SK-N-SH (cell line): Measurements from ENCODE around the gene RILPL1. TPM values are rescaled to one million over a fixed set of nuclear protein-coding genes. Genes with fewer than 3 reads are reported as not detected.
"Not testable (repeated sequence)": the region's sequence is repeated elsewhere in the genome, so short reads cannot be mapped to it uniquely, and the experiment has no call there.

Experiments used
- CTCF ChIA-PET: fragments of 300-600, 350-600 bp; formaldehyde crosslinking; extraction: SDS; loops from one replicate; lab custom pipeline; 2021; lab: Yijun Ruan, JAX
- POLR2A ChIA-PET: fragments of 350-600 bp; sonication (Branson Sonifier 250); formaldehyde crosslinking; extraction: SDS; loops from one replicate; lab custom pipeline; 2020; ENCODE audit warnings: antibody characterized with exemption, inconsistent platforms; lab: Yijun Ruan, JAX
- DNase-seq: peaks from one replicate; pipeline ENCODE4 v3.0.0; 2012
- H2AFZ ChIP-seq: fragments of 200-600 bp; sonication (generic); 2 replicates; pipeline ENCODE4 v1.8.1; 2016; ENCODE audit warnings: antibody characterized with exemption, mild to moderate bottlenecking, low read depth
- H3F3A ChIP-seq: fragments of 200-600 bp; sonication (generic); replicated peaks from 2 replicates; pipeline ENCODE3; 2016; ENCODE audit warnings: antibody characterized with exemption, mild to moderate bottlenecking; ENCODE audit not compliant: insufficient read depth
- H3K27ac ChIP-seq, 2 experiments: fragments of 200-500 bp in 1 of 2; fragments of 200-600 bp in 1 of 2; sonication (Bioruptor generic) in 1 of 2; sonication (generic), shearing (Covaris generic) in 1 of 2; 2 replicates each; pipeline versions ENCODE4 v1.5.1 to v1.6.1; 2014 to 2016; ENCODE audit warnings: low read depth in 2 of 2, inconsistent platforms in 1 of 2, low read length in 1 of 2, mild to moderate bottlenecking in 1 of 2, mixed read lengths in 1 of 2
- H3K27me3 ChIP-seq: fragments of 200-600 bp; sonication (generic), shearing (Covaris generic); 2 replicates; pipeline ENCODE4 v1.6.1; 2016; ENCODE audit warnings: mixed run types; ENCODE audit not compliant: insufficient read depth
- H3K36me3 ChIP-seq, 2 experiments: fragments of 200-500 bp in 1 of 2; fragments of 200-600 bp in 1 of 2; sonication (Bioruptor generic) in 1 of 2; sonication (generic) in 1 of 2; replicated peaks in 1 of 2; 2 replicates each; pipeline versions ENCODE3 to v1.5.1; 2014 to 2016; ENCODE audit warnings: low read length in 1 of 2, mild to moderate bottlenecking in 1 of 2; ENCODE audit not compliant: insufficient read depth in 2 of 2, control insufficient read depth in 1 of 2
- H3K4me1 ChIP-seq, 2 experiments: fragments of 200-500 bp in 1 of 2; fragments of 200-600 bp in 1 of 2; sonication (Bioruptor generic) in 1 of 2; sonication (generic), shearing (Covaris generic) in 1 of 2; 2 replicates each; pipeline versions ENCODE4 v1.5.1 to v1.6.1; 2014 to 2016; ENCODE audit warnings: low read depth in 1 of 2, low read length in 1 of 2, mixed run types in 1 of 2; ENCODE audit not compliant: insufficient read depth in 2 of 2, control insufficient read depth in 1 of 2
- H3K4me2 ChIP-seq: fragments of 200-600 bp; sonication (generic), shearing (Covaris generic); 2 replicates; pipeline ENCODE4 v1.6.1; 2017; ENCODE audit warnings: mixed run types
- H3K4me3 ChIP-seq, 2 experiments: fragments of 200-500 bp in 1 of 2; fragments of 200-600 bp in 1 of 2; sonication (Bioruptor generic) in 1 of 2; sonication (generic), shearing (Covaris generic) in 1 of 2; 2 replicates each; pipeline versions ENCODE4 v1.5.1 to v1.8.1; 2014 to 2016; ENCODE audit warnings: low read depth in 2 of 2, inconsistent platforms in 1 of 2, low read length in 1 of 2, mild to moderate bottlenecking in 1 of 2, mixed read lengths in 1 of 2, moderate library complexity in 1 of 2
- H3K79me2 ChIP-seq: fragments of 200-600 bp; sonication (generic); 2 replicates; pipeline ENCODE4 v1.8.1; 2017; ENCODE audit warnings: mild to moderate bottlenecking; ENCODE audit not compliant: insufficient read depth
- H3K9ac ChIP-seq: fragments of 200-600 bp; sonication (generic); 2 replicates; pipeline ENCODE4 v1.6.1; 2017; ENCODE audit warnings: mixed run types
- H3K9me2 ChIP-seq: fragments of 200-600 bp; sonication (generic); 2 replicates; pipeline ENCODE4 v1.6.1; 2017; ENCODE audit warnings: mixed run types
- H3K9me3 ChIP-seq: fragments of 200-600 bp; sonication (generic); 2 replicates; pipeline ENCODE4 v1.6.1; 2017; ENCODE audit warnings: mixed run types, mild to moderate bottlenecking, moderate library complexity
- H4K20me1 ChIP-seq: fragments of 200-600 bp; sonication (generic); 2 replicates; pipeline ENCODE4 v1.6.1; 2017; ENCODE audit warnings: mild to moderate bottlenecking, mixed run types; ENCODE audit not compliant: insufficient read depth
- ELF1 ChIP-seq: IDR thresholded peaks from 2 replicates; pipeline ENCODE4 v1.4.0; 2012
- FOSL2 ChIP-seq: IDR thresholded peaks from 2 replicates; pipeline ENCODE4 v1.4.0; 2012; ENCODE audit warnings: low read depth, mild to moderate bottlenecking, moderate library complexity, borderline replicate concordance
- GABPA ChIP-seq: IDR thresholded peaks from 2 replicates; pipeline ENCODE4 v1.4.0; 2012; ENCODE audit warnings: low read depth, mild to moderate bottlenecking
- GATA2 ChIP-seq: sonication (generic); formaldehyde crosslinking; IDR thresholded peaks from 2 replicates; pipeline ENCODE4 v1.5.0; 2020; ENCODE audit warnings: mild to moderate bottlenecking, missing genetic modification reagents
- MEF2A ChIP-seq: IDR thresholded peaks from 2 replicates; pipeline ENCODE4 v1.4.0; 2012; ENCODE audit warnings: low read depth, borderline replicate concordance
- NRF1 ChIP-seq: IDR thresholded peaks from 2 replicates; pipeline ENCODE4 v1.6.1; 2012; ENCODE audit warnings: low read depth, mild to moderate bottlenecking, low read length
- POLR2AphosphoS5 ChIP-seq: IDR thresholded peaks from 2 replicates; pipeline ENCODE4 v1.6.1; 2012; ENCODE audit warnings: low read depth, low read length
- RFX5 ChIP-seq: IDR thresholded peaks from 2 replicates; pipeline ENCODE4 v1.6.1; 2012; ENCODE audit warnings: mild to moderate bottlenecking, improper control_type of control experiment, low read length
- RXRA ChIP-seq: IDR thresholded peaks from 2 replicates; pipeline ENCODE4 v1.4.0; 2012; ENCODE audit warnings: low read depth, mild to moderate bottlenecking, borderline replicate concordance
- SMC3 ChIP-seq: IDR thresholded peaks from 2 replicates; pipeline ENCODE4 v1.6.1; 2012; ENCODE audit warnings: low read depth, low read length, improper control_type of control experiment
- TAF1 ChIP-seq: IDR thresholded peaks from 2 replicates; pipeline ENCODE4 v1.6.1; 2012; ENCODE audit warnings: low read depth, mild to moderate bottlenecking, low read length, moderate library complexity, borderline replicate concordance
- TEAD4 ChIP-seq: IDR thresholded peaks from 2 replicates; pipeline ENCODE4 v1.4.0; 2012; ENCODE audit warnings: mild to moderate bottlenecking, borderline replicate concordance; ENCODE audit not compliant: insufficient read depth
- WGBS: methylation state at CpG from one replicate; pipeline ENCODE4 v1.1.6; 2017; ENCODE audit warnings: low lambda C conversion rate; 5-methylcytosine and 5-hydroxymethylcytosine counted together
- polyA plus RNA-seq, 3 experiments: library from polyadenylated mRNA; depleted of rRNA; stranded (reverse); fragments of >200 nt; gene quantifications; 2 replicates each; pipeline ENCODE4 v1.2.3, GENCODE V29; 2012
- TF ChIP-seq, protein P1 (sequence below): fragments of 150-350 bp; IDR thresholded peaks from 2 replicates; pipeline ENCODE4 v1.6.1; 2016; ENCODE audit warnings: mild to moderate bottlenecking, low read depth, low read length
- TF ChIP-seq, protein P2 (sequence below): IDR thresholded peaks from 2 replicates; pipeline ENCODE4 v1.4.0; 2012; ENCODE audit warnings: low read depth, borderline replicate concordance
- TF ChIP-seq, protein P3 (sequence below): IDR thresholded peaks from 2 replicates; pipeline ENCODE4 v1.4.0; 2012; ENCODE audit warnings: low read depth
- TF ChIP-seq, protein P4 (sequence below): fragments of 200-600 bp; sonication (generic); IDR thresholded peaks from 2 replicates; pipeline ENCODE4 v1.6.1; 2017; ENCODE audit warnings: antibody characterized with exemption, mild to moderate bottlenecking, moderate library complexity

Gene RILPL1
- polyA plus RNA-seq, 1 of the 3 experiments (the other 2 are of a cell fraction) = 32.6 TPM

DNA sequence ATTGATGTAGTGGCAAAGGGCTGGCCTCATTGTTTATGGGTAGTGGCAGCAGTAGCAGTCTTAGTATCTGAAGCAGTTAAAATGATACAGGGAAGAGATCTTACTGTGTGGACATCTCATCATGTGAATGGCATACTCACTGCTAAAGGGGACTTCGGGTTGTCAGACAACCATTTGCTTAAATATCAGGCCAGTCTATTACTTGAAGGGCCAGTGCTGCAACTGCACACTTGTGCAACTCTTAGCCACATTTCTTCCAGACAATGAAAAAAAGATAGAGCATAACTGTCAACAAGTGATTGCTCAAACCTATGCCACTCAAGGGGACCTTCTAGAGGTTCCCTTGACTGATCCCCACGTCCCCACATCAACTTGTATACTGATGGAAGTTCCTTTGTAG is 20.6 kb upstream of the RILPL1 start:
- H4K20me1 ChIP-seq, POLR2A ChIA-PET, H3K79me2 ChIP-seq, H3K9ac ChIP-seq, H3K4me1 ChIP-seq, H3K9me3 ChIP-seq, H3K27ac ChIP-seq, H2AFZ ChIP-seq, H3K36me3 ChIP-seq, H3K4me3 ChIP-seq, H3F3A ChIP-seq, H3K27me3 ChIP-seq, H3K4me2 ChIP-seq, H3K9me2 ChIP-seq, DNase-seq: not testable (repeated sequence)
- WGBS = 13% methylated on average over 2 of the region's 2 CpGs
- CTCF ChIA-PET = interaction anchor here (1.5 kb wide), 1 partner anchor 28 kb away, joined by 4 read pairs; no protein-coding TSS in a partner anchor

DNA sequence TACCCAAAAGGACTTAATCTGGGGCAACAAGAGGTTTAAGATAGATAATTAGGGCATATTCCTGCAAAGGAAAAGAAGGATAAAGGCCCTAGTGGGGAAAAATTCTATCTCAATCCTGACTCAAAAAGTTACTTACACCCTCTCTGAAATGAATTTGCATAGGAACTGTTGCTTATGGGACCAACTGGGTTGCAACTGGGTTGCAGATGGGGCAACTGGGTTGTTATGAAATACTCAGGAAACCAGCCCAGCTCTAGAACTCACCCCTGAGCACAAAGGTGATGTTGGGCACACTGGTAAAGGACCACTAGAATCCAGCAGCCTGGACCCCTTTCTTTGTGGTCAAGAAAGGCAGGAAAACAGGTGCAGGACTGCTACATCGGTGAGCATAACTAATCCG is 17.2 kb upstream of the RILPL1 start:
- Histone ChIP-seq H3K4me2 (no peak overlapping the region), H3K4me1 (no peaks in the 10 kb centered on the region), H3F3A (no peaks in the 10 kb centered on the region), H3K79me2 (no peaks in the 10 kb centered on the region), H3K27ac (no peak overlapping the region), H3K9me2 (no peaks in the 10 kb centered on the region), H3K36me3 (no peaks in the 10 kb centered on the region), H4K20me1 (no peaks in the 10 kb centered on the region), H3K9ac (no peak overlapping the region), H3K27me3 (peaks cover 3% of the 10 kb centered on the region; the same call in 1 of the 2 replicates), H3K4me3 (no peak overlapping the region)
- no peak for DNase-seq
- ChIA-PET CTCF (no interaction called here), POLR2A (no interaction called here)
- 93% methylated on average over 2 of the region's 2 CpGs for WGBS
- TF ChIP-seq, protein P1, sequence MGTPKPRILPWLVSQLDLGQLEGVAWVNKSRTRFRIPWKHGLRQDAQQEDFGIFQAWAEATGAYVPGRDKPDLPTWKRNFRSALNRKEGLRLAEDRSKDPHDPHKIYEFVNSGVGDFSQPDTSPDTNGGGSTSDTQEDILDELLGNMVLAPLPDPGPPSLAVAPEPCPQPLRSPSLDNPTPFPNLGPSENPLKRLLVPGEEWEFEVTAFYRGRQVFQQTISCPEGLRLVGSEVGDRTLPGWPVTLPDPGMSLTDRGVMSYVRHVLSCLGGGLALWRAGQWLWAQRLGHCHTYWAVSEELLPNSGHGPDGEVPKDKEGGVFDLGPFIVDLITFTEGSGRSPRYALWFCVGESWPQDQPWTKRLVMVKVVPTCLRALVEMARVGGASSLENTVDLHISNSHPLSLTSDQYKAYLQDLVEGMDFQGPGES = no peak
- TF ChIP-seq NRF1 = no peak
- TF ChIP-seq SMC3 = no peak
- TF ChIP-seq, protein P2, sequence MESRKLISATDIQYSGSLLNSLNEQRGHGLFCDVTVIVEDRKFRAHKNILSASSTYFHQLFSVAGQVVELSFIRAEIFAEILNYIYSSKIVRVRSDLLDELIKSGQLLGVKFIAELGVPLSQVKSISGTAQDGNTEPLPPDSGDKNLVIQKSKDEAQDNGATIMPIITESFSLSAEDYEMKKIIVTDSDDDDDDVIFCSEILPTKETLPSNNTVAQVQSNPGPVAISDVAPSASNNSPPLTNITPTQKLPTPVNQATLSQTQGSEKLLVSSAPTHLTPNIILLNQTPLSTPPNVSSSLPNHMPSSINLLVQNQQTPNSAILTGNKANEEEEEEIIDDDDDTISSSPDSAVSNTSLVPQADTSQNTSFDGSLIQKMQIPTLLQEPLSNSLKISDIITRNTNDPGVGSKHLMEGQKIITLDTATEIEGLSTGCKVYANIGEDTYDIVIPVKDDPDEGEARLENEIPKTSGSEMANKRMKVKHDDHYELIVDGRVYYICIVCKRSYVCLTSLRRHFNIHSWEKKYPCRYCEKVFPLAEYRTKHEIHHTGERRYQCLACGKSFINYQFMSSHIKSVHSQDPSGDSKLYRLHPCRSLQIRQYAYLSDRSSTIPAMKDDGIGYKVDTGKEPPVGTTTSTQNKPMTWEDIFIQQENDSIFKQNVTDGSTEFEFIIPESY = no peak
- TF ChIP-seq RXRA = no peak
- TF ChIP-seq GATA2 (CRISPR knock-in tag) = no peak
- TF ChIP-seq MEF2A = no peak
- no peak for TF ChIP-seq FOSL2
- TF ChIP-seq, protein P3, sequence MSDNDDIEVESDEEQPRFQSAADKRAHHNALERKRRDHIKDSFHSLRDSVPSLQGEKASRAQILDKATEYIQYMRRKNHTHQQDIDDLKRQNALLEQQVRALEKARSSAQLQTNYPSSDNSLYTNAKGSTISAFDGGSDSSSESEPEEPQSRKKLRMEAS = no peak
- no peak for TF ChIP-seq POLR2AphosphoS5
- TF ChIP-seq ELF1 = no peak
- no peak for TF ChIP-seq TAF1
- no peak for TF ChIP-seq RFX5
- TF ChIP-seq GABPA = no peak
- TF ChIP-seq TEAD4 = no peak
- TF ChIP-seq, protein P4, sequence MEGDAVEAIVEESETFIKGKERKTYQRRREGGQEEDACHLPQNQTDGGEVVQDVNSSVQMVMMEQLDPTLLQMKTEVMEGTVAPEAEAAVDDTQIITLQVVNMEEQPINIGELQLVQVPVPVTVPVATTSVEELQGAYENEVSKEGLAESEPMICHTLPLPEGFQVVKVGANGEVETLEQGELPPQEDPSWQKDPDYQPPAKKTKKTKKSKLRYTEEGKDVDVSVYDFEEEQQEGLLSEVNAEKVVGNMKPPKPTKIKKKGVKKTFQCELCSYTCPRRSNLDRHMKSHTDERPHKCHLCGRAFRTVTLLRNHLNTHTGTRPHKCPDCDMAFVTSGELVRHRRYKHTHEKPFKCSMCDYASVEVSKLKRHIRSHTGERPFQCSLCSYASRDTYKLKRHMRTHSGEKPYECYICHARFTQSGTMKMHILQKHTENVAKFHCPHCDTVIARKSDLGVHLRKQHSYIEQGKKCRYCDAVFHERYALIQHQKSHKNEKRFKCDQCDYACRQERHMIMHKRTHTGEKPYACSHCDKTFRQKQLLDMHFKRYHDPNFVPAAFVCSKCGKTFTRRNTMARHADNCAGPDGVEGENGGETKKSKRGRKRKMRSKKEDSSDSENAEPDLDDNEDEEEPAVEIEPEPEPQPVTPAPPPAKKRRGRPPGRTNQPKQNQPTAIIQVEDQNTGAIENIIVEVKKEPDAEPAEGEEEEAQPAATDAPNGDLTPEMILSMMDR = no peak
- TF ChIP-seq, all 33 proteins: peak for 0
- H3K9me3 ChIP-seq = no peaks in the 10 kb centered on the region
- H2AFZ ChIP-seq = no peak overlapping the region
